ENCODE results near the gene ERCC6L2. TPM values are rescaled to one million over a fixed set of nuclear protein-coding genes. Genes with fewer than 3 reads are reported as not detected.

ERCC6L2 gene
- total RNA-seq, 3 donors from 2014 or later: 32.4 to 69.4 (median 51.4) TPM

- intact Hi-C loops (cut with DNase I, micrococcal nuclease): no loop called here
- Histone ChIP-seq H3K9me3 (no peaks in the 10 kb centered on the region), H3K4me1 (ENCODE audit: low read depth) (no peaks in the 10 kb centered on the region), H3K4me3 (no peak overlapping the region), H3K36me3 (ENCODE audit: low read depth) (no peaks in the 10 kb centered on the region)
- ATAC-seq (no peak), DNase-seq (no peak)
- no peak for TF ChIP-seq CTCF (IDR thresholded peaks at IDR 0.05)
Measured at GRCh38 chr9:95930277-95930676, 54.8 kb downstream of the ERCC6L2 start.

GRCh38 chr9:95935861-95936578, 60.5 kb downstream of the ERCC6L2 start:
- Histone ChIP-seq H3K4me3 (no peak overlapping the region), H3K4me1 (ENCODE audit: low read depth) (no peaks in the 10 kb centered on the region), H3K9me3 (no peaks in the 10 kb centered on the region), H3K36me3 (ENCODE audit: low read depth) (no peaks in the 10 kb centered on the region)
- ATAC-seq: no peak
- DNase-seq: no peak
- TF ChIP-seq CTCF (IDR thresholded peaks at IDR 0.05): no peak
- intact Hi-C loops (cut with DNase I, micrococcal nuclease): no loop called here

- intact Hi-C loops (cut with DNase I, micrococcal nuclease): no loop called here
- TF ChIP-seq CTCF (IDR thresholded peaks at IDR 0.05): no peak
- Histone ChIP-seq H3K9me3 (no peaks in the 10 kb centered on the region), H3K36me3 (ENCODE audit: low read depth) (no peaks in the 10 kb centered on the region), H3K4me3 (no peak overlapping the region), H3K4me1 (ENCODE audit: low read depth) (no peaks in the 10 kb centered on the region)
- no peak for ATAC-seq
- DNase-seq: no peak
Measured at GRCh38 chr9:95936579-95937075, 61.1 kb downstream of the ERCC6L2 start.

GRCh38 chr9:95937131-95937530, 61.6 kb downstream of the ERCC6L2 start:
- ATAC-seq: no peak
- H3K36me3 ChIP-seq (ENCODE audit: low read depth): no peaks in the 10 kb centered on the region
- no peaks in the 10 kb centered on the region for H3K9me3 ChIP-seq
- intact Hi-C loops (cut with DNase I, micrococcal nuclease): no loop called here
- no peak for TF ChIP-seq CTCF (IDR thresholded peaks at IDR 0.05)
- DNase-seq: no peak
- no peaks in the 10 kb centered on the region for H3K4me1 ChIP-seq (ENCODE audit: low read depth)
- no peak overlapping the region for H3K4me3 ChIP-seq

- ATAC-seq (no peak), DNase-seq (no peak)
- intact Hi-C loops (cut with DNase I, micrococcal nuclease): no loop called here
- Histone ChIP-seq H3K4me1 (ENCODE audit: low read depth) (no peaks in the 10 kb centered on the region), H3K36me3 (ENCODE audit: low read depth) (no peaks in the 10 kb centered on the region), H3K9me3 (no peaks in the 10 kb centered on the region), H3K4me3 (no peak overlapping the region)
- TF ChIP-seq CTCF (IDR thresholded peaks at IDR 0.05): no peak
Measured at GRCh38 chr9:95938724-95939123, 63.2 kb downstream of the ERCC6L2 start.

All from mucosa of descending colon (tissue), 3 donors.